Epithelial cell of proximal tubule (primary cell): ENCODE measurements around the gene PDXDC1. TPM values are rescaled to one million over a fixed set of nuclear protein-coding genes. Genes with fewer than 3 reads are reported as not detected.

Experiments used
- DNase-seq: peaks from one replicate; pipeline ENCODE4 v3.0.0-alpha.2; 2011; ENCODE audit warnings: low read depth
- H3K4me3 ChIP-seq: 2 replicates; pipeline ENCODE4 v1.5.1; 2011; ENCODE audit warnings: low read depth, mild to moderate bottlenecking, low read length
- CTCF ChIP-seq: conservative IDR thresholded peaks from 2 replicates; pipeline ENCODE4 v1.5.1; 2012; ENCODE audit warnings: low read depth, mild to moderate bottlenecking, low read length
- total RNA-seq: library from RNA; depleted of rRNA; stranded (reverse); fragments of >200 nt; gene quantifications from 2 replicates; pipeline ENCODE4 v1.2.3, GENCODE V29; 2015

Gene PDXDC1
- total RNA-seq, 1 donor from 2014 or later = 43.9 TPM

DNA sequence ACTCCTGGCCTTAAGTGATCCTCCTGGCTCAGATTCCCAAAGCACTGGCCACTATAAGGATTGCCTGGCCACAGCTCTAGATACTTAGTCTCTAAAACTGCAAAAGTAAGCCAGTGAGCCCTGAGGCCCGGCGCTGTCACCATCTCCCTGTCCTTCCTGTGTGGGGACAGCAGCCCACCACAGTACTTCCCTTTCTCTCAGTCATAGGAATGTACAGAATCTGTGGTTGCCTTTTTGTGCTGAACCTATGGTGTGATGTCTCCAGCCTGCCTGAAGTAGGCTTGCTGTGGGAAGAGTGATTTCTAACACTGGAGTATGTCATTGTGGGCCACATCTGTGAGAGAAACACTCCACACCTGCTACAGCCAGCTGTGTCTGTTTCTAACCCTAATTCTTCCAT is 56.4 kb downstream of the PDXDC1 start:
- DNase-seq = no peak
- no peak for TF ChIP-seq CTCF
- no peak overlapping the region for H3K4me3 ChIP-seq

DNA sequence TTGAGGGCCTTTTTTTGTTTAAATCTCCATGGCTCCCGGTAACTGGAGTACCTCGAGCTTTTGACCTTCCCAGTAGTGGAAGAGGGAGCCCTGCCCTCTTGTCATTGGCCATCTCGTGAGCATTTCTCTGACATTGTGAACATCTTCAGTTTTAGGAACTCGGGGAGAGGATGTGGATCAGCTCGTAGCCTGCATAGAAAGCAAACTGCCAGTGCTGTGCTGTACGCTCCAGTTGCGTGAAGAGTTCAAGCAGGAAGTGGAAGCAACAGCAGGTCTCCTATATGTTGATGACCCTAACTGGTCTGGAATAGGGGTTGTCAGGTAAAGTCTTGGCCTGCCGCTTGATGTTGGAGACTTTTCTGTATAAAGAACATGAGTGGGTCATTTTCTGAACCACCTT is 56.8 kb downstream of the PDXDC1 start:
- TF ChIP-seq CTCF = no peak
- no peak for DNase-seq
- no peak overlapping the region for H3K4me3 ChIP-seq

DNA sequence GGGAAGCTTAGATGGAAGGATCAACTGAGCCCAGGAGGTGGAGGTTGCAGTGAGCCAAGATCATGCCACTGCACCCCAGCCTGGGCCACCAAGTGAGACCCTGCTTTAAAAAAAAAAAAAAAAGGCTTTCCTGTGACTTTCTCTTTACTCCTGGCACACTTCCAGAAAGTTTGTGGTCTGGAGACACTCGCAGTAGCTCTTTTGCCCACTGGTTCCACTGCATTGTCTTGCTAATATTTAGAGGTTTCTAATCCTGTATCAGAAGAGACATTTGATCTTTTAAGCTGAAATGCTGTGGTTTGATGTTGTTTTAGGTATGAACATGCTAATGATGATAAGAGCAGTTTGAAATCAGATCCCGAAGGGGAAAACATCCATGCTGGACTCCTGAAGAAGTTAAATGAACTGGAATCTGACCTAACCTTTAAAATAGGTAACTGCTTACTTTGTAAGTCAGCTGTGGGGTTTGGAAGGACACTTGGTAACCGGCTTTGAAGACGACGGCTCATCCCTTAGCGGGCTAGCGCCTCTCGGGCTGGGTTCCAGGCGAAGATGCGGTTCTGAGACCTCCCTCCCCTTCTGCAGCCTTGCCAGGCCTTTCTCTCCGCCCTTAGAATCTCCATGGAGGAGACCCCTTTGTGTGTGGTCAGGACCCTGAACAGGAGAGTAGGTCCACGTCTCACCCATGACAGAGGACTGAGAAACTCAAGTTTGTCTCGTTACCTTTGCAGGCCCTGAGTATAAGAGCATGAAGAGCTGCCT is 57.9 kb downstream of the PDXDC1 start:
- no peak for TF ChIP-seq CTCF
- DNase-seq = no peak
- no peak overlapping the region for H3K4me3 ChIP-seq

- DNase-seq = peak; percentile 78
- no peak for TF ChIP-seq CTCF
- H3K4me3 ChIP-seq = no peak overlapping the region
These were observed 58.5 kb downstream of the PDXDC1 start for GRCh38 chr16:15033309-15033707.

DNA sequence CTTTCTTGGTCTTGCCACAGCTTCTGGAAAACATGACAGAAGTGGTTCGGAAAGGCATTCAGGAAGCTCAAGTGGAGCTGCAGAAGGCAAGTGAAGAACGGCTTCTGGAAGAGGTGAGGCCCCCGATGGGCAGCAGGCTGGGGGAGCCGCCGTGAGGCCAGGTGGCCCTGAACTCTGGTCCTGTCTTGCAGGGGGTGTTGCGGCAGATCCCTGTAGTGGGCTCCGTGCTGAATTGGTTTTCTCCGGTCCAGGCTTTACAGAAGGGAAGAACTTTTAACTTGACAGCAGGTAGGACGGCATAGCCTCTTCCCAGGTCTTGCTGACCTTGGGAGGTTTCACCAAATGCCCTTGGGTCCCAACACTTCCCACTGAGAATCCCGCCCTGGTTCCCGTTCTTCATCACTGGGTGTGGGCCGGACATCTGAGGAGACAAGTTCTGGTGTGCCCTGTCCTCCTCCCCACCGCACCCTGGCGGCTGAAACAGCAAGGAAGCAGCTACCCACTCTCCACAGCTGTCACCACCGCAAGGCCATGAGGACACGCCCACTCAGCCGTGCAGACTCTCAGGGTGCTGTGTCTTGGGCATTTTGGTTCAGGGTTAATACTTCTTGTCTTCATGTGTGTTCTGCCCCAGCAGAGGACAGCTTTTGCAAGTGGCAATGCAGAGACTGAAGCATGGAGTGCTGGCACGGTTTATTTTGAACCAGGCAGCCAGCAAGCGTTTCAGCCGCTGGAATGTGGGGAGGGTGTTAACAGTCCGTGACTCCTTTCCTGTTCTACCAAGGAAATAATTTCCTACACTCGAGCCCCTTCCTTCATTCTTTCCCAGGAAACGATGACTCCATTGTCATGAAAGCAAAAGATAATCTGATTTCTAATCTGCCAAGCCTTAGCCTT is 59.7 kb downstream of the PDXDC1 start:
- no peak for TF ChIP-seq CTCF
- no peak overlapping the region for H3K4me3 ChIP-seq
- no peak for DNase-seq

DNA sequence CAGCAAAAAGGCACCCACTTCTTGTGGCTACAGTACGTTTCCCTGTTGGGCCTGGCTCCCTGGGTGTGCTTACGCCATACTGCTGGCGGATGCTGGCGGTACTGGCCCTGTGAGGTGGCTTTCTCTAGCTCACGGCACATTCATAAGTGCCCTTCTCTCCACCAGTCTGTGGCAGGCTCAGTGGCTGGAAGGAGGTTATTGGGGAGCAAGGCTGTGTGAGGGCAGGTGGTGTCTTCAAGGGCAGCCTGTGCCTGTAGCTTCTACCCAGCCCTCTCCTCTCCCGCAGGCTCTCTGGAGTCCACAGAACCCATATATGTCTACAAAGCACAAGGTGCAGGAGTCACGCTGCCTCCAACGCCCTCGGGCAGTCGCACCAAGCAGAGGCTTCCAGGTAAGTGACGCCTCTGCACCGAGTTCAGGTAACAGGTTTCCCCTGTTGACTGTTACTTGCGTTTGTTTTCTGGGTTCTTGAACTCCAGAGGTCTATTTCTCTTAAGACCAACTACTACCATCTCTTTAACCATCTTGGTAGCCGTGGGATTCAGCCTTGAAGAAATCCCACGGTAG is 60.4 kb downstream of the PDXDC1 start:
- no peak for TF ChIP-seq CTCF
- no peak overlapping the region for H3K4me3 ChIP-seq
- DNase-seq = no peak
